ENCODE measurements around the gene GPBAR1.

DNA sequence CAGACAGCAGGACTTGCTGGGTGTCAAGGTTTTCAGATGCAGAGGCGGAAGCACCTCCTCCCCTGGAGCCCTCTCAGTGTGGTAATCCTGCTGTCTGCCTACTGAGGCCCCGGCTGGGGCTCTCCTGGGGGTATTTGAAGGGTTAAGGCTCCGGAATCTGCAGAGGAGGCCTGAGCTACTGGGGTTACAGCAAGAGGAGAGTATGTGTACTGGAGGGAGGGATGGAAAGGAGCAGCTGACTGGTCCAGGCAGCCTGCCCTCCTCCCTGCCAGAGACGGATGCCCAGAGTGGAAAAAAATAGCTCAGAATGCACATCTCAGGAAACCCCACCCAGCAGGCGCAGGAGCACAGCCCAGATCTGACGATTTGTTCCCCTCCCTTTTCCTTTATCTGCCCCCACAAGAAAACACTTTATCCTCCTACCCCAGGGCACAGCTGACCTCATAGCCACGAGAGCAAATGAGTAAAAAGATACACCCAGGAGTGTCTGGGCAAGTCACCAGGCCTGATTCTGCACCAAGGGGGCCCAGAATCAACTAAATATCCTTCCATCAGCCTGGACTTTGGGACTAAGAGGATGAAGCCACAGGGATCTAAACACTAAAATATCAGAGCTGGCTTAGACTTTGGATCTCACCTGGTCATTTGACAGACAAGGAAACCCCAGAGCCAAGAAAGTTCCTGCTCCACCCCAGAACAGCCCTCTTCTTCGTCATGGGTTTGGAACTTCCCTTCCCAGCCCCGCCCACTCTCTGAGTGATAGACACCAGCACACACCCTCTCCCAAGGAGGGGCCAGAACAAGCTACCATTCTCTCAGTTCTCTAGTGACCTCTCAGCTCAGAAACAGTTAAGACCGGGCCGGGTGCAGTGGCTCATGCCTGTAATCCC lies 26.0 kb downstream of the GPBAR1 start:
- peak; percentile 65; the same call in 1 of the 2 replicates for TF ChIP-seq TAF1 (IDR thresholded peaks at IDR 0.05; ENCODE audit: borderline replicate concordance, low read depth, low read length)
- no peak for TF ChIP-seq CHD2 (IDR thresholded peaks at IDR 0.05; ENCODE audit: low read length, partially characterized antibody)
- TF ChIP-seq FOXJ3 (CRISPR knock-in tag; IDR thresholded peaks at IDR 0.05), result no peak
- peak; percentile 42; the same call in 1 of the 2 replicates for TF ChIP-seq SIN3A (IDR thresholded peaks at IDR 0.05; ENCODE audit: borderline replicate concordance, low read depth, low read length)
- TF ChIP-seq, protein P1, sequence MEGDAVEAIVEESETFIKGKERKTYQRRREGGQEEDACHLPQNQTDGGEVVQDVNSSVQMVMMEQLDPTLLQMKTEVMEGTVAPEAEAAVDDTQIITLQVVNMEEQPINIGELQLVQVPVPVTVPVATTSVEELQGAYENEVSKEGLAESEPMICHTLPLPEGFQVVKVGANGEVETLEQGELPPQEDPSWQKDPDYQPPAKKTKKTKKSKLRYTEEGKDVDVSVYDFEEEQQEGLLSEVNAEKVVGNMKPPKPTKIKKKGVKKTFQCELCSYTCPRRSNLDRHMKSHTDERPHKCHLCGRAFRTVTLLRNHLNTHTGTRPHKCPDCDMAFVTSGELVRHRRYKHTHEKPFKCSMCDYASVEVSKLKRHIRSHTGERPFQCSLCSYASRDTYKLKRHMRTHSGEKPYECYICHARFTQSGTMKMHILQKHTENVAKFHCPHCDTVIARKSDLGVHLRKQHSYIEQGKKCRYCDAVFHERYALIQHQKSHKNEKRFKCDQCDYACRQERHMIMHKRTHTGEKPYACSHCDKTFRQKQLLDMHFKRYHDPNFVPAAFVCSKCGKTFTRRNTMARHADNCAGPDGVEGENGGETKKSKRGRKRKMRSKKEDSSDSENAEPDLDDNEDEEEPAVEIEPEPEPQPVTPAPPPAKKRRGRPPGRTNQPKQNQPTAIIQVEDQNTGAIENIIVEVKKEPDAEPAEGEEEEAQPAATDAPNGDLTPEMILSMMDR (IDR thresholded peaks at IDR 0.05), result no peak
- TF ChIP-seq, protein P2, sequence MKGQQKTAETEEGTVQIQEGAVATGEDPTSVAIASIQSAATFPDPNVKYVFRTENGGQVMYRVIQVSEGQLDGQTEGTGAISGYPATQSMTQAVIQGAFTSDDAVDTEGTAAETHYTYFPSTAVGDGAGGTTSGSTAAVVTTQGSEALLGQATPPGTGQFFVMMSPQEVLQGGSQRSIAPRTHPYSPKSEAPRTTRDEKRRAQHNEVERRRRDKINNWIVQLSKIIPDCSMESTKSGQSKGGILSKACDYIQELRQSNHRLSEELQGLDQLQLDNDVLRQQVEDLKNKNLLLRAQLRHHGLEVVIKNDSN (IDR thresholded peaks at IDR 0.05; ENCODE audit: borderline replicate concordance, low read depth), result peak; percentile 46; the same call in 1 of the 2 replicates
- TF ChIP-seq TEAD4 (IDR thresholded peaks at IDR 0.05; ENCODE audit: borderline replicate concordance, insufficient read depth), result no peak
- peak; percentile 25; the same call in 1 of the 2 replicates for TF ChIP-seq NFIC (IDR thresholded peaks at IDR 0.05; ENCODE audit: borderline replicate concordance)
- no peak for TF ChIP-seq FOSL2 (IDR thresholded peaks at IDR 0.05; ENCODE audit: borderline replicate concordance, low read depth)
- 0 out of 2 replicates have a peak, but pooled peaks have one; percentile 24 for TF ChIP-seq YY1 (IDR thresholded peaks at IDR 0.05; ENCODE audit: low read depth)
- TF ChIP-seq, protein P3, sequence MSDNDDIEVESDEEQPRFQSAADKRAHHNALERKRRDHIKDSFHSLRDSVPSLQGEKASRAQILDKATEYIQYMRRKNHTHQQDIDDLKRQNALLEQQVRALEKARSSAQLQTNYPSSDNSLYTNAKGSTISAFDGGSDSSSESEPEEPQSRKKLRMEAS (IDR thresholded peaks at IDR 0.05; ENCODE audit: low read depth), result peak; percentile 57; the same call in 1 of the 2 replicates
- TF ChIP-seq RXRA (IDR thresholded peaks at IDR 0.05; ENCODE audit: borderline replicate concordance, low read depth), result no peak
- TF ChIP-seq, protein P4, sequence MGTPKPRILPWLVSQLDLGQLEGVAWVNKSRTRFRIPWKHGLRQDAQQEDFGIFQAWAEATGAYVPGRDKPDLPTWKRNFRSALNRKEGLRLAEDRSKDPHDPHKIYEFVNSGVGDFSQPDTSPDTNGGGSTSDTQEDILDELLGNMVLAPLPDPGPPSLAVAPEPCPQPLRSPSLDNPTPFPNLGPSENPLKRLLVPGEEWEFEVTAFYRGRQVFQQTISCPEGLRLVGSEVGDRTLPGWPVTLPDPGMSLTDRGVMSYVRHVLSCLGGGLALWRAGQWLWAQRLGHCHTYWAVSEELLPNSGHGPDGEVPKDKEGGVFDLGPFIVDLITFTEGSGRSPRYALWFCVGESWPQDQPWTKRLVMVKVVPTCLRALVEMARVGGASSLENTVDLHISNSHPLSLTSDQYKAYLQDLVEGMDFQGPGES (IDR thresholded peaks at IDR 0.05; ENCODE audit: low read depth, low read length), result no peak
- TF ChIP-seq, protein P5, sequence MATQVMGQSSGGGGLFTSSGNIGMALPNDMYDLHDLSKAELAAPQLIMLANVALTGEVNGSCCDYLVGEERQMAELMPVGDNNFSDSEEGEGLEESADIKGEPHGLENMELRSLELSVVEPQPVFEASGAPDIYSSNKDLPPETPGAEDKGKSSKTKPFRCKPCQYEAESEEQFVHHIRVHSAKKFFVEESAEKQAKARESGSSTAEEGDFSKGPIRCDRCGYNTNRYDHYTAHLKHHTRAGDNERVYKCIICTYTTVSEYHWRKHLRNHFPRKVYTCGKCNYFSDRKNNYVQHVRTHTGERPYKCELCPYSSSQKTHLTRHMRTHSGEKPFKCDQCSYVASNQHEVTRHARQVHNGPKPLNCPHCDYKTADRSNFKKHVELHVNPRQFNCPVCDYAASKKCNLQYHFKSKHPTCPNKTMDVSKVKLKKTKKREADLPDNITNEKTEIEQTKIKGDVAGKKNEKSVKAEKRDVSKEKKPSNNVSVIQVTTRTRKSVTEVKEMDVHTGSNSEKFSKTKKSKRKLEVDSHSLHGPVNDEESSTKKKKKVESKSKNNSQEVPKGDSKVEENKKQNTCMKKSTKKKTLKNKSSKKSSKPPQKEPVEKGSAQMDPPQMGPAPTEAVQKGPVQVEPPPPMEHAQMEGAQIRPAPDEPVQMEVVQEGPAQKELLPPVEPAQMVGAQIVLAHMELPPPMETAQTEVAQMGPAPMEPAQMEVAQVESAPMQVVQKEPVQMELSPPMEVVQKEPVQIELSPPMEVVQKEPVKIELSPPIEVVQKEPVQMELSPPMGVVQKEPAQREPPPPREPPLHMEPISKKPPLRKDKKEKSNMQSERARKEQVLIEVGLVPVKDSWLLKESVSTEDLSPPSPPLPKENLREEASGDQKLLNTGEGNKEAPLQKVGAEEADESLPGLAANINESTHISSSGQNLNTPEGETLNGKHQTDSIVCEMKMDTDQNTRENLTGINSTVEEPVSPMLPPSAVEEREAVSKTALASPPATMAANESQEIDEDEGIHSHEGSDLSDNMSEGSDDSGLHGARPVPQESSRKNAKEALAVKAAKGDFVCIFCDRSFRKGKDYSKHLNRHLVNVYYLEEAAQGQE (IDR thresholded peaks at IDR 0.05; ENCODE audit: low read depth, low read length), result no peak; the same call in 1 of the 2 replicates

Measured in SK-N-SH (cell line).